Osteocyte (in vitro differentiated cells): Measurements from ENCODE around the gene ATP10B. TPM values are rescaled to one million over a fixed set of nuclear protein-coding genes. Genes with fewer than 3 reads are reported as not detected.

ENCODE experiments used
- DNase-seq: peaks from one replicate; pipeline ENCODE4 v3.0.0; 2021; ENCODE audit warnings: mixed read lengths; ENCODE audit not compliant: unreplicated experiment; ENCODE audit errors: extremely low spot score
- H3K27ac Mint-ChIP-seq: one replicate; pipeline ENCODE4 v1.8.0; 2021; ENCODE audit warnings: mild to moderate bottlenecking, mixed read lengths; ENCODE audit not compliant: unreplicated experiment
- H3K27me3 Mint-ChIP-seq: one replicate; pipeline ENCODE4 v1.8.0; 2021; ENCODE audit warnings: mixed read lengths; ENCODE audit not compliant: unreplicated experiment
- H3K36me3 Mint-ChIP-seq: one replicate; pipeline ENCODE4 v1.8.0; 2021; ENCODE audit warnings: mixed read lengths; ENCODE audit not compliant: unreplicated experiment
- H3K4me1 Mint-ChIP-seq: one replicate; pipeline ENCODE4 v1.8.0; 2021; ENCODE audit warnings: mixed read lengths; ENCODE audit not compliant: unreplicated experiment
- H3K4me3 Mint-ChIP-seq: one replicate; pipeline ENCODE4 v1.8.0; 2021; ENCODE audit warnings: mild to moderate bottlenecking, moderate library complexity, mixed read lengths; ENCODE audit not compliant: unreplicated experiment
- H3K9me3 Mint-ChIP-seq: one replicate; pipeline ENCODE4 v1.8.0; 2021; ENCODE audit warnings: mixed read lengths; ENCODE audit not compliant: unreplicated experiment
- CTCF ChIP-seq: fragments of 200-600 bp; sonication (generic); IDR thresholded peaks from 2 replicates; pipeline ENCODE4 v1.5.0; 2021; ENCODE audit warnings: antibody characterized with exemption, mild to moderate bottlenecking, moderate library complexity
- total RNA-seq: library from RNA; stranded (reverse); gene quantifications from 2 replicates; pipeline ENCODE4 v1.2.1, GENCODE V29; 2021

The ATP10B gene
- total RNA-seq, 1 donor from 2014 or later: not detected

DNA sequence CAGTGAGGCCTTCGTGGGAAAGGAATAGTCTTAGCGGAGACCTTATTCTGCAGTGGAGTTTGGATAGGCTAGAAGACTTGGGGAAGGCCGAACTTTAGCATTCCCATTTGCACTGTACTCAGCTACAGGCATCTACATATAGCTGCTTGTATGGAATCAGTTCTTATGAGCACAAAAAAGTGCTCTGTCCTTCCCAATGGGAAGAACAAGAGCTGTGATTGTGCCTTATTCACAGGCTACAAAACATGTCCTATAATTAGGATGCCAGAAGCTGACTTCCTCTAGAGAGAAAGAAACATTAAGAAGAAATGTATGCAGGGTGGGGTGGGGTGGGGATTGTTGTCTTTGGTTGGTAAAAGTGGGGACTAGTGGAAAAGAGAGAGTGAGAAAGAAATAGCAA, 154.7 kb downstream of the ATP10B start:
- Mint-ChIP-seq H3K4me3 (no peak overlapping the region), H3K4me1 (no peaks in the 10 kb centered on the region), H3K27ac (no peak overlapping the region), H3K27me3 (no peaks in the 10 kb centered on the region), H3K9me3 (no peaks in the 10 kb centered on the region), H3K36me3 (no peaks in the 10 kb centered on the region)
- DNase-seq: no peak
- TF ChIP-seq CTCF: no peak

DNA sequence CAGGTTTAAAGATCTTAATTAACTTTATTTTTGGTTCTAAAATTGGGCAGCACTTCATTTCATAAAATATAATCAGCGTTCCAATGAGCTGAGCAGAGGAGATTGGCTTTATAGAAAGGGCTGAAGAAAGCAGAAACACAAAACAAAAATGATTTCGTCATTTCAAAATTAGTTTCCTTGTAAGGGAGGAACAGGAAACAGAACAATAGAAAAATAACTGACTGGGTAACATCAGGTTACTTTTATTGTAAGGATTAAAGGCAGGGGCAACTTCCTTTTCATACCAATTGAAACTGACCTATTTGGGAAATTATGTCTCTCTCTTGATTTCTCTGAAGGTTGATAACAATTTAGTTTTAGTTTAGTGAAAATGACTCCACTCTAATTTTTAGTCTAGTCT, 157.1 kb downstream of the ATP10B start:
- Mint-ChIP-seq H3K36me3 (no peaks in the 10 kb centered on the region), H3K27ac (no peak overlapping the region), H3K9me3 (no peaks in the 10 kb centered on the region), H3K4me3 (no peak overlapping the region), H3K27me3 (no peaks in the 10 kb centered on the region), H3K4me1 (no peaks in the 10 kb centered on the region)
- TF ChIP-seq CTCF: no peak
- no peak for DNase-seq

- Mint-ChIP-seq H3K27me3 (no peaks in the 10 kb centered on the region), H3K9me3 (no peaks in the 10 kb centered on the region), H3K27ac (no peak overlapping the region), H3K4me3 (no peak overlapping the region), H3K36me3 (no peaks in the 10 kb centered on the region), H3K4me1 (no peaks in the 10 kb centered on the region)
- no peak for TF ChIP-seq CTCF
- DNase-seq: no peak
These were observed 158.1 kb downstream of the ATP10B start for GRCh38 chr5:160693831-160694465.

DNA sequence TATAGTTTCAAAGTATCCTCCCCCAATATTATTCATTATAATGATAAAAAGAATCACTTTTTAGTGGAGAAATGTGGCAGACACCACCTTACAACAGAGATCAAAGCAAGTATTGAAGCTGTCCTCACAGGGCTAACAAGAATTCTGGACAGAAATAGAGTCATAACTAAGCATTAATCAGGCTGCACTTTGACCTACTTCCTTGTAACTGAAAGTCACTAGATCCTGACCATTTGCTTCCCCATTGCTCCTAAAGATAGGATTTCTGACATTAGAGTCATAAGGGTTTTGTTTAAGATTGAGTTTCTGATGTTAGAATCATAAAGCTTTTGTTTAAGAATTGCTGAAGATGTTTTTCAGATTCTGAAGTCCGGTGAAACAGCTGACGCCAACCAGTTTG, 159.7 kb downstream of the ATP10B start:
- DNase-seq: no peak
- H3K36me3 Mint-ChIP-seq: no peaks in the 10 kb centered on the region
- H3K27ac Mint-ChIP-seq: no peak overlapping the region
- no peaks in the 10 kb centered on the region for H3K9me3 Mint-ChIP-seq
- no peaks in the 10 kb centered on the region for H3K27me3 Mint-ChIP-seq
- TF ChIP-seq CTCF: no peak
- H3K4me3 Mint-ChIP-seq: no peak overlapping the region
- H3K4me1 Mint-ChIP-seq: no peaks in the 10 kb centered on the region

DNA sequence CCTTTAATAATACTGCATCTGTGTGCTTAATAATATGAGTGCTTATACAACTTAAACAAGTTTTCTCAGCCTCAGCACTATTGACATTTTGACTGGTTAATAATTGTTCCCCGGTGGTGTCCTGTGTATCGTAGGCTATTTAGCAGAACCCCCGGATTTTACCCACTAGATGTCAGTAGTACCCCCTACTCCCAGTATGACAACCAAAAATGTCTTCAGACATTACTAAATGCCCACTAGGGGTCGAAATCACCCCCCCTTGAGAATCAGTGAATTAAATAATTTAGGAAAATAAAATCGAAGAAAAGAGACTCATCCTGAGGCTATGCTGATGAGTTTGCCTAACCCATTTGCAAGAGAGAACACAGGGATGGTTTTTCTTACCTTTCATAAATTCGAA, 166.3 kb downstream of the ATP10B start:
- no peak for DNase-seq
- Mint-ChIP-seq H3K4me3 (no peak overlapping the region), H3K27me3 (no peaks in the 10 kb centered on the region), H3K27ac (no peak overlapping the region), H3K9me3 (no peaks in the 10 kb centered on the region), H3K36me3 (no peaks in the 10 kb centered on the region), H3K4me1 (no peaks in the 10 kb centered on the region)
- TF ChIP-seq CTCF: no peak
